Measurements from ENCODE around the gene NADK. TPM values are rescaled to one million over a fixed set of nuclear protein-coding genes. Genes with fewer than 3 reads are reported as not detected.
"Not testable (repeated sequence)": the region's sequence is repeated elsewhere in the genome, so short reads cannot be mapped to it uniquely, and the experiment has no call there.

NADK gene
- total and polyA plus RNA-seq, 2 of the 13 experiments (the other 11 are each of a cell fraction or from before 2014, with no cell fraction given): 56.6 to 60.1 TPM

- Histone ChIP-seq H3K27me3 (ENCODE audit: control insufficient read depth in 1 of 2, insufficient read depth in 2 of 2, low read length in 2 of 2) (no peaks in the 10 kb centered on the region), H3K9ac (ENCODE audit: insufficient read depth, low read depth, low read length) (no peak overlapping the region), H3K27ac (ENCODE audit: extremely low read length, insufficient read depth, low read length) (no peak overlapping the region), H3K4me2 (ENCODE audit: low read depth, low read length) (no peak overlapping the region), H3K9me3 (ENCODE audit: low read length) (no peaks in the 10 kb centered on the region), H3K36me3 (replicated peaks in 1 of 2; ENCODE audit: control insufficient read depth in 1 of 2, insufficient read depth in 2 of 2, low read length in 2 of 2) (peaks cover 0 to 4% of the 10 kb centered on the region in 2 experiments; a peak in 1 of 5 replicates), H3K4me1 (ENCODE audit: insufficient read depth, low read length) (no peaks in the 10 kb centered on the region), H4K20me1 (ENCODE audit: insufficient read depth, low read length) (no peaks in the 10 kb centered on the region), H3K4me3 (replicated peaks in 1 of 3; ENCODE audit: insufficient read depth in 1 of 3, low read depth in 2 of 3, low read length in 3 of 3) (no peak overlapping the region), H2AFZ (ENCODE audit: low read length) (no peak overlapping the region), H3K79me2 (ENCODE audit: insufficient read depth, low read length) (no peaks in the 10 kb centered on the region)
- no peak for FAIRE-seq
- WGBS (ENCODE audit: low lambda C conversion rate): 96% methylated on average over 14 of the region's 17 CpGs
- BruUV-seq (replicated peaks): no TSS peak
- intact Hi-C loops (cut with micrococcal nuclease; ENCODE audit: unreplicated experiment): no loop called here
- ChIA-PET POLR2A (no interaction called here), CTCF (ENCODE audit: low intra/inter-chr PET ratio, low total read pairs) (no interaction called here)
- in situ Hi-C loops (cut with HindIII; ENCODE audit: extremely low pct_ligation_motif_present, low pct_unique_long_range_greater_than_20kb): no loop called here
- no peak for TF ChIP-seq PAWR (CRISPR knock-in tag; IDR thresholded peaks at IDR 0.05; ENCODE audit: borderline replicate concordance)
- TF ChIP-seq ZNF234 (CRISPR knock-in tag; conservative IDR thresholded peaks at IDR 0.05): no peak
- no peak for TF ChIP-seq GABPA (IDR thresholded peaks at IDR 0.05; ENCODE audit: low read depth, low read length)
- TF ChIP-seq GABPA (CRISPR knock-in tag; IDR thresholded peaks at IDR 0.05; ENCODE audit: low read depth): no peak
- TF ChIP-seq RBM22 (optimal IDR thresholded peaks at IDR 0.05; ENCODE audit: low read length): no peak
- TF ChIP-seq REXO4 (CRISPR knock-in tag; IDR thresholded peaks at IDR 0.05; ENCODE audit: borderline replicate concordance): no peak
- no peak for TF ChIP-seq TSC22D2 (CRISPR knock-in tag; IDR thresholded peaks at IDR 0.05; ENCODE audit: borderline replicate concordance)
- no peak for DNase-seq (ENCODE audit: low spot score)
- no peak for ATAC-seq
Observed at GRCh38 chr1:1730870-1731269, 47.4 kb downstream of the NADK start.

GRCh38 chr1:1730230-1730629 is 48.0 kb downstream of the NADK start:
- peak; percentile 23; the same call in 2 of the 3 replicates for ATAC-seq
- WGBS (ENCODE audit: low lambda C conversion rate): 83% methylated on average over 1 of the region's 13 CpGs

GRCh38 chr1:1729116-1729816 is 49.0 kb downstream of the NADK start:
- H3K9me3 ChIP-seq (ENCODE audit: low read length); H2AFZ ChIP-seq (ENCODE audit: low read length); POLR2A ChIA-PET; H3K27me3 ChIP-seq (ENCODE audit: control insufficient read depth in 1 of 2, insufficient read depth in 2 of 2, low read length in 2 of 2); CTCF ChIA-PET (ENCODE audit: low intra/inter-chr PET ratio, low total read pairs); ATAC-seq; FAIRE-seq; H3K9ac ChIP-seq (ENCODE audit: insufficient read depth, low read depth, low read length); H3K4me2 ChIP-seq (ENCODE audit: low read depth, low read length); H3K27ac ChIP-seq (ENCODE audit: extremely low read length, insufficient read depth, low read length); BruUV-seq (replicated peaks); H3K79me2 ChIP-seq (ENCODE audit: insufficient read depth, low read length); DNase-seq (ENCODE audit: low spot score); H4K20me1 ChIP-seq (ENCODE audit: insufficient read depth, low read length); intact Hi-C loops (cut with micrococcal nuclease; ENCODE audit: unreplicated experiment); H3K4me3 ChIP-seq (replicated peaks in 1 of 3; ENCODE audit: insufficient read depth in 1 of 3, low read depth in 2 of 3, low read length in 3 of 3); H3K4me1 ChIP-seq (ENCODE audit: insufficient read depth, low read length); in situ Hi-C loops (cut with HindIII; ENCODE audit: extremely low pct_ligation_motif_present, low pct_unique_long_range_greater_than_20kb); H3K36me3 ChIP-seq (replicated peaks in 1 of 2; ENCODE audit: control insufficient read depth in 1 of 2, insufficient read depth in 2 of 2, low read length in 2 of 2): not testable (repeated sequence)
- WGBS (ENCODE audit: low lambda C conversion rate): 93% methylated on average over 12 of the region's 18 CpGs

More at GRCh38 chr1:1730230-1730629, 48.0 kb downstream of the NADK start:
- DNase-seq (ENCODE audit: low spot score); H3K36me3 ChIP-seq (replicated peaks in 1 of 2; ENCODE audit: control insufficient read depth in 1 of 2, insufficient read depth in 2 of 2, low read length in 2 of 2); H3K27me3 ChIP-seq (ENCODE audit: control insufficient read depth in 1 of 2, insufficient read depth in 2 of 2, low read length in 2 of 2); H4K20me1 ChIP-seq (ENCODE audit: insufficient read depth, low read length); H3K4me2 ChIP-seq (ENCODE audit: low read depth, low read length); H3K79me2 ChIP-seq (ENCODE audit: insufficient read depth, low read length); H3K4me3 ChIP-seq (replicated peaks in 1 of 3; ENCODE audit: insufficient read depth in 1 of 3, low read depth in 2 of 3, low read length in 3 of 3); H3K4me1 ChIP-seq (ENCODE audit: insufficient read depth, low read length); in situ Hi-C loops (cut with HindIII; ENCODE audit: extremely low pct_ligation_motif_present, low pct_unique_long_range_greater_than_20kb); H3K9me3 ChIP-seq (ENCODE audit: low read length); intact Hi-C loops (cut with micrococcal nuclease; ENCODE audit: unreplicated experiment); H3K9ac ChIP-seq (ENCODE audit: insufficient read depth, low read depth, low read length); POLR2A ChIA-PET; H2AFZ ChIP-seq (ENCODE audit: low read length); CTCF ChIA-PET (ENCODE audit: low intra/inter-chr PET ratio, low total read pairs); H3K27ac ChIP-seq (ENCODE audit: extremely low read length, insufficient read depth, low read length); FAIRE-seq; BruUV-seq (replicated peaks): not testable (repeated sequence)

Data from HepG2 (cell line).